RWPE1 (cell line): ENCODE results near the gene TULP3.
"Not testable (repeated sequence)": the region's sequence is repeated elsewhere in the genome, so short reads cannot be mapped to it uniquely, and the experiment has no call there.

Source experiments
- CTCF ChIA-PET: fragments of 350-600 bp; sonication (Branson Sonifier 250); formaldehyde crosslinking; extraction: SDS; loops from one replicate; lab custom pipeline; 2021; lab: Yijun Ruan, JAX
- POLR2A ChIA-PET: fragments of 400-600 bp; formaldehyde crosslinking; extraction: SDS; loops from one replicate; lab custom pipeline; 2020; ENCODE audit warnings: antibody characterized with exemption; ENCODE audit not compliant: low non-redundant PET; lab: Yijun Ruan, JAX
- DNase-seq: peaks from one replicate; pipeline ENCODE4 v3.0.0; 2012; ENCODE audit warnings: low spot score
- H3K27ac ChIP-seq: fragments of 450-650 bp; 2 replicates; pipeline ENCODE4 v1.5.1; 2017
- CTCF ChIP-seq: fragments of 450-650 bp; conservative IDR thresholded peaks from 2 replicates; pipeline ENCODE4 v1.5.1; 2017; ENCODE audit warnings: low read depth, mild to moderate bottlenecking

Gene TULP3

GRCh38 chr12:2858334-2858733, 32.4 kb upstream of the TULP3 start:
- POLR2A ChIA-PET: interaction anchor here (0.7 kb wide), 2 partner anchors 9 to 130 kb away, joined by 3 read pairs; no protein-coding TSS in a partner anchor
- DNase-seq: no peak
- CTCF ChIA-PET: no interaction called here
- TF ChIP-seq CTCF: no peak
- no peak overlapping the region; the same call in 1 of the 2 replicates for H3K27ac ChIP-seq

- DNase-seq: no peak
Measured at GRCh38 chr12:2858944-2859421, 31.7 kb upstream of the TULP3 start.

GRCh38 chr12:2860170-2860569, 30.5 kb upstream of the TULP3 start:
- TF ChIP-seq CTCF: no peak
- ChIA-PET CTCF (interaction anchor here (0.6 kb wide), 1 partner anchor 1187 kb away, joined by 3 read pairs; no protein-coding TSS in a partner anchor), POLR2A (no interaction called here)
- no peak overlapping the region for H3K27ac ChIP-seq
- DNase-seq: no peak

More at GRCh38 chr12:2858944-2859421, 31.7 kb upstream of the TULP3 start:
- no peak for TF ChIP-seq CTCF
- no peak overlapping the region for H3K27ac ChIP-seq
- POLR2A ChIA-PET: no interaction called here
- CTCF ChIA-PET: no interaction called here

DNA sequence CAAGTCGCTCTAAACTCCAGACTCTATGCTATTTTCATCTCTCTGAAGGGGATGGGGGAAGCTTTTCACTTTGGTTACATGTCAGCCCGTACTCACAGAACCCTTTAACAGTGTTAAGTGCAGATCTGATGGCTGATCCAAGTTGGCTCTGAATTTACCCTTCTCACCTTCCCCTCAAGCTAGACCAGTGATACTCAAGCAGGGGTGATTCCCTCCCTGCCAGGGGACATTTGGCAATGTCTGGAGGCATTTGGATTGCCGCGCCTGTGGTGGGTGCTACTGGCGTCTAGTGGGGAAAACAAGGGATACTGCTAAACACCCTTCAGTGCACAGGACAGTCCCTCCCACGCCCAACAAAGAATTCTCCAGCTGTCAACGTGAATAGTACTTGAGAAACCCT, 27.8 kb upstream of the TULP3 start:
- POLR2A ChIA-PET: no interaction called here
- CTCF ChIA-PET: interaction anchor here (1.8 kb wide), 1 partner anchor 9 kb away, joined by 13 read pairs; no protein-coding TSS in a partner anchor
- TF ChIP-seq CTCF: no peak
- no peak overlapping the region for H3K27ac ChIP-seq
- no peak for DNase-seq

- DNase-seq, POLR2A ChIA-PET, H3K27ac ChIP-seq: not testable (repeated sequence)
- CTCF ChIA-PET: interaction anchor here (1.8 kb wide), 1 partner anchor 10 kb away, joined by 13 read pairs; no protein-coding TSS in a partner anchor
Measured at GRCh38 chr12:2863402-2863801, 27.3 kb upstream of the TULP3 start.

GRCh38 chr12:2864198-2864597, 26.5 kb upstream of the TULP3 start:
- no peak for TF ChIP-seq CTCF
- DNase-seq: no peak
- POLR2A ChIA-PET: no interaction called here
- no peak overlapping the region for H3K27ac ChIP-seq
- CTCF ChIA-PET: interaction anchor here (0.5 to 1.8 kb wide), 5 partner anchors 10 to 1238 kb away, joined by 3 to 13 read pairs (median 6); no protein-coding TSS in a partner anchor

GRCh38 chr12:2868986-2869632, 21.6 kb upstream of the TULP3 start:
- H3K27ac ChIP-seq, POLR2A ChIA-PET, DNase-seq: not testable (repeated sequence)
- CTCF ChIA-PET: interaction anchor here (0.6 kb wide), 1 partner anchor 74 kb away, joined by 3 read pairs; no protein-coding TSS in a partner anchor
